Natural killer cell (primary cell): ENCODE measurements around the gene PRLH. TPM values are rescaled to one million over a fixed set of nuclear protein-coding genes. Genes with fewer than 3 reads are reported as not detected.

Experiments used
- ATAC-seq, 3 donors: fragments of 150-1000 bp in 2 of 3; fragments of 200-7000 bp in 1 of 3; cut with Tn5 transposase; 1 replicate in 1 of 3; 2 replicates in 2 of 3; pipeline ENCODE4 v1.10.0; 2021; ENCODE audit warnings: mild to moderate bottlenecking in 2 of 3, moderate library complexity in 2 of 3
- DNase-seq, 2 donors: peaks; one replicate each; pipeline versions ENCODE4 v3.0.0 to v3.0.0-alpha.2; 2013 to 2021; ENCODE audit warnings: mixed read lengths in 1 of 2
- H3K27ac ChIP-seq: one replicate; pipeline ENCODE4 v1.5.1; 2013; ENCODE audit warnings: mild to moderate bottlenecking, low read length
- H3K27me3 ChIP-seq: one replicate; pipeline ENCODE4 v1.6.1; 2013; ENCODE audit warnings: low read length; ENCODE audit not compliant: control insufficient read depth, insufficient read depth
- H3K36me3 ChIP-seq: one replicate; pipeline ENCODE4 v1.6.1; 2013; ENCODE audit warnings: low read length; ENCODE audit not compliant: control insufficient read depth, insufficient read depth
- H3K4me1 ChIP-seq: one replicate; pipeline ENCODE4 v1.6.1; 2013; ENCODE audit warnings: low read length; ENCODE audit not compliant: control insufficient read depth, insufficient read depth
- H3K4me3 ChIP-seq: one replicate; pipeline ENCODE4 v1.5.1; 2013; ENCODE audit warnings: low read length
- H3K9me3 ChIP-seq: one replicate; pipeline ENCODE4 v1.6.1; 2013; ENCODE audit warnings: low read length; ENCODE audit not compliant: control insufficient read depth, insufficient read depth
- H3K27ac Mint-ChIP-seq, 2 donors: one replicate each; pipeline ENCODE4 v1.8.0; 2022; ENCODE audit warnings: mild to moderate bottlenecking in 2 of 2, mixed read lengths in 2 of 2, moderate library complexity in 1 of 2
- H3K27me3 Mint-ChIP-seq, 2 donors: one replicate each; pipeline ENCODE4 v1.8.0; 2022; ENCODE audit warnings: low read depth in 2 of 2, mixed read lengths in 2 of 2
- H3K36me3 Mint-ChIP-seq: one replicate; pipeline ENCODE4 v1.8.0; 2022; ENCODE audit warnings: mixed read lengths
- H3K4me1 Mint-ChIP-seq, 2 donors: one replicate each; pipeline ENCODE4 v1.8.0; 2022; ENCODE audit warnings: mixed read lengths in 2 of 2
- H3K4me3 Mint-ChIP-seq: one replicate; pipeline ENCODE4 v1.8.0; 2022; ENCODE audit warnings: mild to moderate bottlenecking, moderate library complexity, mixed read lengths
- H3K9me3 Mint-ChIP-seq, 2 donors: one replicate each; pipeline ENCODE4 v1.8.0; 2022; ENCODE audit warnings: mixed read lengths in 2 of 2
- CTCF ChIP-seq: fragments of 200-600 bp; IDR thresholded peaks from one replicate; pipeline ENCODE4 v1.8.0; 2022; ENCODE audit warnings: antibody characterized with exemption
- WGBS: methylation state at CpG from one replicate; pipeline ENCODE4 v1.1.7; 2013; ENCODE audit warnings: missing lambda C conversion rate; ENCODE audit not compliant: insufficient coverage; 5-methylcytosine and 5-hydroxymethylcytosine counted together
- intact Hi-C: fragments of 100-400 bp; cut with micrococcal nuclease; formaldehyde crosslinking; loops from one replicate; pipeline ENCODE4 v1.14.2; 2022
- total RNA-seq, 4 donors: library from RNA; stranded (reverse); fragments of 120-200 nt in 1 of 4; gene quantifications; one replicate each; pipeline versions ENCODE4 v1.2.3 to v1.2.4, GENCODE V29; 2013 to 2022

PRLH gene
- total RNA-seq, 3 donors from 2014 or later (not counting 1 experiment from before 2014, with no cell fraction given): not detected

- H3K4me3 Mint-ChIP-seq: no peak overlapping the region
- no peak for DNase-seq
- Histone ChIP-seq H3K27ac (no peak overlapping the region), H3K4me1 (no peaks in the 10 kb centered on the region), H3K36me3 (no peaks in the 10 kb centered on the region), H3K4me3 (no peak overlapping the region), H3K27me3 (no peaks in the 10 kb centered on the region), H3K9me3 (no peaks in the 10 kb centered on the region)
- no peaks in the 10 kb centered on the region for H3K4me1 Mint-ChIP-seq
- ATAC-seq: no peak
- H3K9me3 Mint-ChIP-seq: no peaks in the 10 kb centered on the region
- intact Hi-C loops: no loop called here
- no peaks in the 10 kb centered on the region for H3K36me3 Mint-ChIP-seq
- no peak for TF ChIP-seq CTCF
- H3K27me3 Mint-ChIP-seq: peaks cover 0 to 6% of the 10 kb centered on the region in 2 donors
- WGBS: 93% methylated on average over 18 of the region's 18 CpGs
- no peak overlapping the region for H3K27ac Mint-ChIP-seq
Measured at GRCh38 chr2:237542001-237542704, 24.2 kb upstream of the PRLH start.

GRCh38 chr2:237546040-237546875 lies 20.1 kb upstream of the PRLH start:
- WGBS: 78% methylated on average over 8 of the region's 8 CpGs
- no peak overlapping the region for H3K4me3 Mint-ChIP-seq
- H3K9me3 Mint-ChIP-seq: no peaks in the 10 kb centered on the region

GRCh38 chr2:237546876-237547395 lies 19.4 kb upstream of the PRLH start:
- Mint-ChIP-seq H3K4me1 (no peaks in the 10 kb centered on the region), H3K27ac (no peak overlapping the region), H3K9me3 (no peaks in the 10 kb centered on the region), H3K4me3 (no peak overlapping the region), H3K27me3 (peaks cover 0 to 3% of the 10 kb centered on the region in 2 donors), H3K36me3 (no peaks in the 10 kb centered on the region)
- intact Hi-C loops: no loop called here
- DNase-seq: no peak
- H3K27me3 ChIP-seq: no peaks in the 10 kb centered on the region
- no peaks in the 10 kb centered on the region for H3K9me3 ChIP-seq
- ATAC-seq: peak in 1 of 3 donors; percentile 25
- no peak overlapping the region for H3K4me3 ChIP-seq
- no peaks in the 10 kb centered on the region for H3K4me1 ChIP-seq
- H3K27ac ChIP-seq: no peak overlapping the region
- H3K36me3 ChIP-seq: no peaks in the 10 kb centered on the region
- WGBS: 89% methylated on average over 12 of the region's 13 CpGs
- no peak for TF ChIP-seq CTCF

More at GRCh38 chr2:237546040-237546875, 20.1 kb upstream of the PRLH start:
- H3K36me3 ChIP-seq: no peaks in the 10 kb centered on the region
- Mint-ChIP-seq H3K36me3 (no peaks in the 10 kb centered on the region), H3K27ac (no peak overlapping the region), H3K27me3 (peaks cover 0 to 7% of the 10 kb centered on the region in 2 donors), H3K4me1 (no peaks in the 10 kb centered on the region)
- H3K4me1 ChIP-seq: no peaks in the 10 kb centered on the region
- DNase-seq (no peak), ATAC-seq (peak in 1 of 3 donors; percentile 22)
- H3K4me3 ChIP-seq: no peak overlapping the region
- no peaks in the 10 kb centered on the region for H3K9me3 ChIP-seq
- no peak overlapping the region for H3K27ac ChIP-seq
- TF ChIP-seq CTCF: no peak
- intact Hi-C loops: no loop called here
- no peaks in the 10 kb centered on the region for H3K27me3 ChIP-seq
